ENCODE data around the gene USP12.

DNA sequence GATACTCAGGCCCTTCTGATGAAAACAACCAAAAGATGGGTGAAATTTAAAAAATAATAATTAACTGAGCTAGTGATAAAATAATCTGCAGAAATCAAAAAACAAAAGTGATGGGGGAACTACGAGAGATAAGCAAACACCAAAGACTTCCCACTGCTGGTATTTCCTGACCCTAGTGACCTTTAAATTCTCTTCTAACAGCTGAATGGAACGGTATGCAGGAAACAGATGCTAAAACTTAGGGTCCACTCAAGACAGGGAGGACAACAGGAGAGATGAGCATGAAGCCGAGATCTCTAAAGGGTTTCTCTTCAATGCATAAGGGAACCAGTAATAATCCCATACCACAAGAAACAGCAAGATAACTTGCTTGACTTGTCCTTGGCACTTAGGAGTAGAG is 50.8 kb downstream of the USP12 start:
- TF ChIP-seq, protein P1, sequence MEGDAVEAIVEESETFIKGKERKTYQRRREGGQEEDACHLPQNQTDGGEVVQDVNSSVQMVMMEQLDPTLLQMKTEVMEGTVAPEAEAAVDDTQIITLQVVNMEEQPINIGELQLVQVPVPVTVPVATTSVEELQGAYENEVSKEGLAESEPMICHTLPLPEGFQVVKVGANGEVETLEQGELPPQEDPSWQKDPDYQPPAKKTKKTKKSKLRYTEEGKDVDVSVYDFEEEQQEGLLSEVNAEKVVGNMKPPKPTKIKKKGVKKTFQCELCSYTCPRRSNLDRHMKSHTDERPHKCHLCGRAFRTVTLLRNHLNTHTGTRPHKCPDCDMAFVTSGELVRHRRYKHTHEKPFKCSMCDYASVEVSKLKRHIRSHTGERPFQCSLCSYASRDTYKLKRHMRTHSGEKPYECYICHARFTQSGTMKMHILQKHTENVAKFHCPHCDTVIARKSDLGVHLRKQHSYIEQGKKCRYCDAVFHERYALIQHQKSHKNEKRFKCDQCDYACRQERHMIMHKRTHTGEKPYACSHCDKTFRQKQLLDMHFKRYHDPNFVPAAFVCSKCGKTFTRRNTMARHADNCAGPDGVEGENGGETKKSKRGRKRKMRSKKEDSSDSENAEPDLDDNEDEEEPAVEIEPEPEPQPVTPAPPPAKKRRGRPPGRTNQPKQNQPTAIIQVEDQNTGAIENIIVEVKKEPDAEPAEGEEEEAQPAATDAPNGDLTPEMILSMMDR (IDR thresholded peaks at IDR 0.05; ENCODE audit: insufficient read depth, low read depth, low read length), result no peak
- no peak for TF ChIP-seq EZH2 (IDR thresholded peaks at IDR 0.05; ENCODE audit: insufficient read depth, low read length)

Measured in astrocyte (in vitro differentiated cells and primary cell).